Trophoblast cell (in vitro differentiated cells and primary cell): ENCODE measurements around the gene NAV3.

Experiments used
- DNase-seq, 2 donors: peaks; one replicate each; pipeline ENCODE4 v3.0.0-alpha.2; 2016
- H2AFZ ChIP-seq: 2 replicates; pipeline ENCODE4 v1.6.1; 2013; ENCODE audit warnings: low read length, moderate library complexity, mild to moderate bottlenecking; ENCODE audit not compliant: insufficient read depth, poor library complexity
- H2AK5ac ChIP-seq: 2 replicates; pipeline ENCODE4 v1.6.1; 2013; ENCODE audit warnings: mild to moderate bottlenecking, low read length
- H2BK120ac ChIP-seq: 2 replicates; pipeline ENCODE4 v1.6.1; 2013; ENCODE audit warnings: low read length, mild to moderate bottlenecking, moderate library complexity; ENCODE audit not compliant: insufficient read depth, poor library complexity
- H2BK12ac ChIP-seq: 2 replicates; pipeline ENCODE4 v1.6.1; 2013; ENCODE audit warnings: mild to moderate bottlenecking, low read length, moderate library complexity
- H2BK5ac ChIP-seq: 2 replicates; pipeline ENCODE4 v1.6.1; 2013; ENCODE audit warnings: low read length, low read depth, moderate library complexity, mild to moderate bottlenecking; ENCODE audit not compliant: poor library complexity
- H3K14ac ChIP-seq: 2 replicates; pipeline ENCODE4 v1.6.1; 2013; ENCODE audit warnings: mild to moderate bottlenecking, low read length
- H3K18ac ChIP-seq: 2 replicates; pipeline ENCODE4 v1.6.1; 2013; ENCODE audit warnings: mild to moderate bottlenecking, low read length
- H3K23ac ChIP-seq: 2 replicates; pipeline ENCODE4 v1.6.1; 2013; ENCODE audit warnings: low read length
- H3K27ac ChIP-seq: 2 replicates; pipeline ENCODE4 v1.5.1; 2013; ENCODE audit warnings: low read depth, mild to moderate bottlenecking, inconsistent platforms, low read length, moderate library complexity
- H3K27me3 ChIP-seq: 2 replicates; pipeline ENCODE4 v1.6.1; 2013; ENCODE audit warnings: inconsistent platforms, mild to moderate bottlenecking, low read length, moderate library complexity; ENCODE audit not compliant: insufficient read depth
- H3K36me3 ChIP-seq, 2 experiments: 1 replicate in 1 of 2; 2 replicates in 1 of 2; pipeline ENCODE4 v1.6.1; 2013; ENCODE audit warnings: low read length in 2 of 2, mild to moderate bottlenecking in 2 of 2, moderate library complexity in 1 of 2; ENCODE audit not compliant: insufficient read depth in 2 of 2, control insufficient read depth in 1 of 2
- H3K4ac ChIP-seq: 2 replicates; pipeline ENCODE4 v1.6.1; 2013; ENCODE audit warnings: low read depth, mild to moderate bottlenecking, low read length, moderate library complexity
- H3K4me1 ChIP-seq, 2 experiments: 1 replicate in 1 of 2; 2 replicates in 1 of 2; pipeline ENCODE4 v1.6.1; 2013; ENCODE audit warnings: low read length in 2 of 2, mild to moderate bottlenecking in 2 of 2, moderate library complexity in 1 of 2; ENCODE audit not compliant: insufficient read depth in 2 of 2, control insufficient read depth in 1 of 2
- H3K4me2 ChIP-seq: 2 replicates; pipeline ENCODE4 v1.6.1; 2013; ENCODE audit warnings: inconsistent platforms, mild to moderate bottlenecking, low read length, moderate library complexity
- H3K4me3 ChIP-seq: 2 replicates; pipeline ENCODE4 v1.5.1; 2013; ENCODE audit warnings: mild to moderate bottlenecking, low read depth, low read length, inconsistent platforms
- H3K79me1 ChIP-seq: one replicate; pipeline ENCODE4 v1.6.1; 2013; ENCODE audit warnings: low read length
- H3K79me2 ChIP-seq: 2 replicates; pipeline ENCODE4 v1.6.1; 2013; ENCODE audit warnings: low read length, mild to moderate bottlenecking; ENCODE audit not compliant: control insufficient read depth, insufficient read depth, poor library complexity
- H3K9ac ChIP-seq: 2 replicates; pipeline ENCODE4 v1.6.1; 2013; ENCODE audit warnings: mild to moderate bottlenecking, low read length
- H3K9me3 ChIP-seq: 2 replicates; pipeline ENCODE4 v1.6.1; 2013; ENCODE audit warnings: low read depth, mild to moderate bottlenecking, control low read depth, inconsistent platforms, low read length; ENCODE audit not compliant: insufficient read depth
- H4K12ac ChIP-seq: 2 replicates; pipeline ENCODE4 v1.6.1; 2013; ENCODE audit warnings: low read depth, mild to moderate bottlenecking, low read length, moderate library complexity
- H4K8ac ChIP-seq: 2 replicates; pipeline ENCODE4 v1.6.1; 2013; ENCODE audit warnings: low read depth, mild to moderate bottlenecking, low read length, moderate library complexity
- H4K91ac ChIP-seq: one replicate; pipeline ENCODE4 v1.6.1; 2013; ENCODE audit warnings: low read depth, mild to moderate bottlenecking, low read length, moderate library complexity
- WGBS: extraction: QIAGEN DNeasy Blood & Tissue Kit; methylation state at CpG from one replicate; pipeline ENCODE4 v1.1.7; 2013; ENCODE audit warnings: missing lambda C conversion rate; ENCODE audit not compliant: insufficient read length, insufficient coverage; ENCODE audit errors: extremely low coverage; 5-methylcytosine and 5-hydroxymethylcytosine counted together

NAV3 gene

DNA sequence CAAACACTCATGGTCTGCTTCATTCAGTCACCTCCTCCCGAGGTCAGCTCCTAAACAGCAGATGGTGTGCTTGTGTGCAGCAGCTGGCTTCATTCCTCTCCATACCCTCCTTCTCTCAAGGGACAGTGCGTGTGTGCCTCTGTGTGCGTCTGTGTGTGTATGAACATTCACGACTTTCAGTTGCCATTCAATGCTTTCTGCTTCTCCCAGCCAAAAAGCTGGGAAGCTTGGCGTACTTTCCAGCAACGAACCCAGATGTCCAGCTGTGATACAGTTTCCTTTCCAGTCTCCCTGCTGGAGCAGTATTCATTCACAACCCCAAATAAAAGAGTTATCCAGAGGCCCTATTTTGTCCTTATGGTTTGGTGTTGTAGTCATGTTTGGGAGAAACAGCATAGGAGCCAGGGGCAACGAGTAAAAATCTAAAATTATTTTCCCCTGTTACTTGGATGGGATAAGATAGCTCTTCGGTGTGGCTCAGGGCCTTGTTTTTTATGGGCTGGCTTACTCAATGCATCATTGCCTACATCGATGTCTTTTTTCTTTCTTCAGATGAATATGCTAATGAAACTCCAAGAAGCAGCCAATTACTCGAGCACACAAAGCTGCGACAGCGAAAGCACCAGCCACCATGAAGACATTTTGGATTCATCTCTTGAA lies 379.3 kb downstream of the NAV3 start:
- Histone ChIP-seq H2BK12ac (no peak overlapping the region), H3K9me3 (no peaks in the 10 kb centered on the region), H3K9ac (no peak overlapping the region), H3K4me1 (no peaks in the 10 kb centered on the region), H3K14ac (no peak overlapping the region), H2BK5ac (no peak overlapping the region), H3K23ac (no peak overlapping the region), H3K27ac (no peak overlapping the region), H3K27me3 (no peaks in the 10 kb centered on the region), H3K4ac (no peak overlapping the region), H2AFZ (no peak overlapping the region), H3K79me1 (no peaks in the 10 kb centered on the region), H3K18ac (no peak overlapping the region), H3K4me3 (no peak overlapping the region), H4K12ac (no peak overlapping the region), H2BK120ac (no peak overlapping the region), H3K79me2 (no peaks in the 10 kb centered on the region), H4K8ac (no peak overlapping the region), H3K4me2 (no peak overlapping the region), H3K36me3 (no peaks in the 10 kb centered on the region), H2AK5ac (no peak overlapping the region), H4K91ac (no peak overlapping the region)
- DNase-seq: no peak
- WGBS: no CpG with 5 or more reads among the region's 12 CpGs

DNA sequence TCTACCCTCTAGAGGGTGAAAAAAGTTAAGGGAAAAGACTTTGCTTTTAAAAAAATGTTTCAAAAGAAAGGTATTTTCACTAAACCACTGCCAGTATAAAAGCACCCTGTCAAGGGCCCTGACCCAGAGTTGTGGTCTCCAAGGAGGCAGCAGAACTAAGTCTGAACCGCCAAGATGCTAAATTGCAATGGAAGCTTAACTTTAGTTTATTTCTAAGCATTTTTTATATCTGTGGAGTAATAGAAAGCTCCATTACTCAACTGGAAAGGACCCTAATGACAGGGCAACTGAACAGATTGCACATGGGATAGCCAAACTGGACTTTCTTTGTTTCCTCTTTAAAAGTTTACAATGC lies 379.8 kb downstream of the NAV3 start:
- H3K79me1 ChIP-seq: no peaks in the 10 kb centered on the region
- WGBS: no CpG with 5 or more reads among the region's 1 CpG
- no peak overlapping the region for H4K8ac ChIP-seq
- no peak overlapping the region for H3K23ac ChIP-seq
- H3K4me2 ChIP-seq: no peak overlapping the region
- no peak overlapping the region for H2BK12ac ChIP-seq
- no peak overlapping the region for H2AK5ac ChIP-seq
- no peak overlapping the region for H3K14ac ChIP-seq
- H3K27ac ChIP-seq: no peak overlapping the region
- no peaks in the 10 kb centered on the region for H3K79me2 ChIP-seq
- no peak overlapping the region for H3K9ac ChIP-seq
- H4K91ac ChIP-seq: no peak overlapping the region
- H2BK5ac ChIP-seq: no peak overlapping the region
- H3K4me1 ChIP-seq: no peaks in the 10 kb centered on the region
- H2AFZ ChIP-seq: no peak overlapping the region
- H3K4me3 ChIP-seq: no peak overlapping the region
- H2BK120ac ChIP-seq: no peak overlapping the region
- H4K12ac ChIP-seq: no peak overlapping the region
- H3K4ac ChIP-seq: no peak overlapping the region
- no peaks in the 10 kb centered on the region for H3K9me3 ChIP-seq
- no peak for DNase-seq
- H3K18ac ChIP-seq: no peak overlapping the region
- H3K36me3 ChIP-seq: no peaks in the 10 kb centered on the region
- no peaks in the 10 kb centered on the region for H3K27me3 ChIP-seq

DNA sequence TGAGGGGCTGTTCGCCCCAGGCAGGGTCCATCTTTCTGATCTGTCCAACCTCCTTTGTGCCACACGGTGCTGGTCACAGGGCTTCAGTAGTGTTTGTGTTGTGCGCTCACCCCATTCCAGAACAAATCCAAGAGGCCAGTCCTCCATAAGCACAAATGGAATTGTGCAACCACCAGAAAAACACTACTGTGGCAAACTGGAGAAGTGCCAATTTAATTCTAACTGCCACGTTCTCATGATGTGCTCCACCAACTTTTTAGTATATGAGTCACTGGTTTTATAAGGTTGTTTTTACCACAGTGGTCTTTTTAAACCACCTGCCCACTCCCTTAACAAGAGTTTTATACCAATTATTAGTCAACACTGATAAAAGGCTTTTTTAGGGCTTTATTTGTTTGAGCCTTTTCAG lies 380.2 kb downstream of the NAV3 start:
- no peak overlapping the region for H3K4ac ChIP-seq
- H3K79me2 ChIP-seq: no peaks in the 10 kb centered on the region
- H3K27ac ChIP-seq: no peak overlapping the region
- no peak overlapping the region for H4K12ac ChIP-seq
- no CpG with 5 or more reads among the region's 4 CpGs for WGBS
- no peak overlapping the region for H4K91ac ChIP-seq
- no peak overlapping the region for H3K4me2 ChIP-seq
- H2BK12ac ChIP-seq: no peak overlapping the region
- H3K14ac ChIP-seq: no peak overlapping the region
- H3K79me1 ChIP-seq: no peaks in the 10 kb centered on the region
- H3K9ac ChIP-seq: no peak overlapping the region
- no peaks in the 10 kb centered on the region for H3K27me3 ChIP-seq
- no peak for DNase-seq
- no peak overlapping the region for H4K8ac ChIP-seq
- H2BK5ac ChIP-seq: no peak overlapping the region
- H2BK120ac ChIP-seq: no peak overlapping the region
- no peaks in the 10 kb centered on the region for H3K4me1 ChIP-seq
- no peak overlapping the region for H3K23ac ChIP-seq
- H3K9me3 ChIP-seq: no peaks in the 10 kb centered on the region
- H3K36me3 ChIP-seq: no peaks in the 10 kb centered on the region
- H3K18ac ChIP-seq: no peak overlapping the region
- H3K4me3 ChIP-seq: no peak overlapping the region
- no peak overlapping the region for H2AFZ ChIP-seq
- H2AK5ac ChIP-seq: no peak overlapping the region

DNA sequence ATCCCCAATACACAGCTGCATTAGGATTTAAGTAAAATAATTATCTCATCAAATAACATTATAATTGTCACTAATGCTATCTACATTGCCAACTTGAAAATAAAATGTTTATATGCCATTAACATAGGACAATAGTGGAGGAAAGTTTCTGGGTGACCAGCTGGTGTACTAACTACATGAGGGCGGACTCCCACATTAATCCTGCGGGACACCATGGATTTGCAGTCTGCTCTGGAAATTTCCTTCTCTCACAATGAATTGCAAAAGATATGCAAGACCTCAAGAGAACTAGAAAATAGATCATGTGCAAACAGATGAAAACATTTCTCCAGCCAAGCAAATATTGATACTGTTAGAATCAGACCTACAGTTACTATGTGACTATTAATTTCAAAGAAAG lies 390.1 kb downstream of the NAV3 start:
- H2AK5ac ChIP-seq: no peak overlapping the region
- no peak overlapping the region for H4K91ac ChIP-seq
- WGBS: no CpG with 5 or more reads among the region's 2 CpGs
- no peaks in the 10 kb centered on the region for H3K9me3 ChIP-seq
- no peak overlapping the region for H3K23ac ChIP-seq
- no peak overlapping the region for H2BK12ac ChIP-seq
- no peak overlapping the region for H4K12ac ChIP-seq
- H3K4me2 ChIP-seq: no peak overlapping the region
- no peak overlapping the region for H3K18ac ChIP-seq
- H3K9ac ChIP-seq: no peak overlapping the region
- H3K79me1 ChIP-seq: no peaks in the 10 kb centered on the region
- H3K27me3 ChIP-seq: no peaks in the 10 kb centered on the region
- no peak overlapping the region for H2AFZ ChIP-seq
- no peaks in the 10 kb centered on the region for H3K36me3 ChIP-seq
- H3K4me1 ChIP-seq: no peaks in the 10 kb centered on the region
- no peak overlapping the region for H3K4ac ChIP-seq
- no peak overlapping the region for H2BK5ac ChIP-seq
- H3K4me3 ChIP-seq: no peak overlapping the region
- H3K27ac ChIP-seq: no peak overlapping the region
- H4K8ac ChIP-seq: no peak overlapping the region
- DNase-seq: no peak
- H3K14ac ChIP-seq: no peak overlapping the region
- H2BK120ac ChIP-seq: no peak overlapping the region
- no peaks in the 10 kb centered on the region for H3K79me2 ChIP-seq
